A673 (cell line): ENCODE measurements around the gene MUC12.

Experiments used
- EZH2 ChIP-seq: fragments of 200-600 bp; sonication (generic); IDR thresholded peaks from 2 replicates; pipeline ENCODE4 v1.6.1; 2017; ENCODE audit warnings: borderline replicate concordance, low read depth, mild to moderate bottlenecking, mixed read lengths, antibody characterized with exemption, low read length; ENCODE audit not compliant: poor library complexity, severe bottlenecking
- TF ChIP-seq, protein P1 (sequence below): fragments of 300-800, 200-600 bp; sonication (generic); conservative IDR thresholded peaks from 2 replicates; pipeline ENCODE4 v1.5.1; 2017; ENCODE audit warnings: low read depth, mild to moderate bottlenecking, antibody characterized with exemption, low read length, moderate library complexity, mixed read lengths

DNA sequence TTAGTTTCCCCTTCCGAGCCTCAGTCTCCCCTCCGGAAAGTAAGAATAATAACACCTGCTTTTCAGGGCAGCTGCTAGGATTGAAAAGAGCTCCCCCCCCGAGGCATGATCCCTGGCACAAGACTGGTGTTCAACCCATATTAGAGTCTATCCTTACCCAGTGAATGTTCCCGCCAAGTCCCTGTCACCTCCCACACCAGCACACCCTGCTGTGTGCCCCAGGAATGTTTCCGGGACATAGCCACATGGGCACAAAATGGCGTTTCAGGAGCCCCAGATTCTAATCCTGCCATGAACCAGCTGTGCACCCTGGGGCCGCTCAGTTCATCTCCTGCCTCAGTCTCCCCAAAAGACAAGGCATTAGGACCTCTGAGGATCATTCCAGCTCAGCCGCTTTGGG, 51.1 kb downstream of the MUC12 start:
- TF ChIP-seq, protein P1, sequence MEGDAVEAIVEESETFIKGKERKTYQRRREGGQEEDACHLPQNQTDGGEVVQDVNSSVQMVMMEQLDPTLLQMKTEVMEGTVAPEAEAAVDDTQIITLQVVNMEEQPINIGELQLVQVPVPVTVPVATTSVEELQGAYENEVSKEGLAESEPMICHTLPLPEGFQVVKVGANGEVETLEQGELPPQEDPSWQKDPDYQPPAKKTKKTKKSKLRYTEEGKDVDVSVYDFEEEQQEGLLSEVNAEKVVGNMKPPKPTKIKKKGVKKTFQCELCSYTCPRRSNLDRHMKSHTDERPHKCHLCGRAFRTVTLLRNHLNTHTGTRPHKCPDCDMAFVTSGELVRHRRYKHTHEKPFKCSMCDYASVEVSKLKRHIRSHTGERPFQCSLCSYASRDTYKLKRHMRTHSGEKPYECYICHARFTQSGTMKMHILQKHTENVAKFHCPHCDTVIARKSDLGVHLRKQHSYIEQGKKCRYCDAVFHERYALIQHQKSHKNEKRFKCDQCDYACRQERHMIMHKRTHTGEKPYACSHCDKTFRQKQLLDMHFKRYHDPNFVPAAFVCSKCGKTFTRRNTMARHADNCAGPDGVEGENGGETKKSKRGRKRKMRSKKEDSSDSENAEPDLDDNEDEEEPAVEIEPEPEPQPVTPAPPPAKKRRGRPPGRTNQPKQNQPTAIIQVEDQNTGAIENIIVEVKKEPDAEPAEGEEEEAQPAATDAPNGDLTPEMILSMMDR: no peak
- TF ChIP-seq EZH2: no peak
